HG03159 (cell line): ENCODE results near the gene WT1.
A peak's percentile ranks its signal among the peaks of the same experiment; 100 is the strongest.

Experiments
- ATAC-seq: cut with Tn5 transposase; IDR thresholded peaks from one replicate; pipeline ENCODE4 v1.9.1; 2021; ENCODE audit warnings: mild to moderate bottlenecking, moderate library complexity; ENCODE audit not compliant: unreplicated experiment

WT1 gene

DNA sequence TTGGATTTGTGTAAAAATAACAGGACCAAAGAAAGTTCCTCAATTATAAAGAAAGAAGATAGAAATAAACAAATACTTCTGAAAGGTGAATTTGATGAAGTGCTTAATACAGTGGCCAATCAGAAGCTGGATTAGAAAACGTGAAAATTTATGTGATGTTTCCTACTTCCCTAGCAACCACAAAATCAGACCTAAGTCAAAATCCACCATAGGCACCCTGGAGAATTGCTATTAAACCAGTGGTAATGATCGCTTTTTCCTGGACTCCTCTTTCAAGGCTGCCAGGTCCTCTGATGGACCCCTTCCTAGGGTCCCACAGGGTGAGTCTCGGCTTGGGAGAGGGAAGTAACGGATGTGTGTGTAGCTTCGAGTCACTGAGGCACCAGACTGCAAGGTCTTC lies 9.6 kb downstream of the WT1 start:
- no peak for ATAC-seq

DNA sequence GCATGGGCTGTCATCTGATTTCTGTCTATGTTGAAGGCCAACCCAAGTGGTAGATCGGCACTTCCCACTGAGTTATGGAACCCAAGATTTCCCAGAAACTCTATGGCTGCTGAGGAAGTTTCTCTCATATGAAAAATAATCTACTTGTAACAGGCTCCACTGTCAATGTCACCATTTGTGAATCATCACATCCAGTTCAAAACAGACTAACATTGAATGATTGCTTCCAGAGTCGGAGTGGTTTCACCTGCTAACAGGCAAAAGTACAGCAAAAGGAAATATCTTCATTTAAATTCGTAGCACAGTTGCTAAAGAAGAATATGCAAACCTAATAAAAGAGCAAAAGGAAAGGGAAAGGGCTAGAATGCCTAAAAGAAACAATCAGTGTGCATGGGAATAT lies 12.8 kb downstream of the WT1 start:
- no peak for ATAC-seq

DNA sequence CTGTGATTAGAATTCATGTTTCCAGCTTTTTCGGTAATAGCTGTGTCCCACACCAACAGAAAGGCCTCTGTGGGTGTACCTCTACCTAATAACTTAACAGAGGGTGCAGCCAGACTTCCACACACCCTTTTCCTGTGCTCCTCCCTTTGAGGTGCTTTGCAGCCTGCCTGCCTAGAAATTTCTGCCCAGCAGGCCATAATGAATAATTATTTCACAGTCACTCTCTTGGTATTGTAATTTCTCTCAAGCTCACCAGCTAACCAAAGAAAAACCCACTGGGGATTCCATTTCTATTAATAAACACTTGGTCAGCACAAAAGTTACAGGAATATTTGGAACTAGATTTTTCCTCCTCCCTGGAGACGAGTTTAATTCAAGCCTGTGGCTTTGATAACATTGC lies 13.3 kb downstream of the WT1 start:
- no peak for ATAC-seq

DNA sequence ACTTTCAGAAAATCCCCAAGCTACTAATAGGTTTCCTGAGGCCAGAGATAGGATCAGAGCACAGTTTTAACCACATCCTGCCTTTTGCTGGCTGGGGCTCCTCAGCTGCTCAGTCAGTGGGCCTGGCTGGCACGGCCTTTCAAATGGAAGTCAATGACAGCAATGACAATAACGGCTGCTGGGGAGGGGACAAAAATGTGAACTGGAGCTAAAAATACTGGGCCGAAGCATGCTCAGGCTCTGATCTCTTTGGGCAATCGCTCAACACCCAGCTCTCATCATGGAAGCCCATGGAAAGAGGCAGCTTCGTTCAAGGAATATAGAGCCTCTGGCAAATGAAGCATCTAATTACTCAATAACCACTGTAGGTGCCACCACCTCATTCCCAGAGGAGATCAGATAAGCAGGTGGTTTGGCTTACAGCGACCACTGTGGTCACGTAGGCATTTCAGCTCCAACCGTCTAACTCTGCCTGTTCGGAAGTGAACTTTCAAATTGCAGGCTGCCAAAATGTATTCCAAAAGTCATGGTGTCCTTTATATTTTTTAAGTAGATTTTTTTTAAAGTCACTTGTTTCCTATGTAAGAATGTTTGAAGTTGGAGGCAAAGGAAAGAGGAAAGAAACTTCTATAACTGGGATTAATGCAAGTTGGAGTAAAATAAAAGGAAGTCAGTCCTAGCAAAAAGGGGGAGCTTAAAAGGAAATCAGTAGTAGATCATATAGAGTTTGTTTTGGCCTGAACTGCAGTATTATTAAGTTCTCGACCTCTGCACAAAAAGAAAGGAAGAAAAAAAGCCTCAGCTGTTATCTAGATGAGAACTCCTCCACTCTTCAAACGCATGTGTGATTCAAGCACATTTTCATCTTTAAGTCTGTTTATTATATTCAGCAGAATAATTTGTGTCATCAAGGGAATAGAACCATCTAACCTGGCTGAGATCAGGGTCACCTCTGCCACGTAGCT lies 14.1 kb downstream of the WT1 start:
- ATAC-seq = peak; percentile 88

DNA sequence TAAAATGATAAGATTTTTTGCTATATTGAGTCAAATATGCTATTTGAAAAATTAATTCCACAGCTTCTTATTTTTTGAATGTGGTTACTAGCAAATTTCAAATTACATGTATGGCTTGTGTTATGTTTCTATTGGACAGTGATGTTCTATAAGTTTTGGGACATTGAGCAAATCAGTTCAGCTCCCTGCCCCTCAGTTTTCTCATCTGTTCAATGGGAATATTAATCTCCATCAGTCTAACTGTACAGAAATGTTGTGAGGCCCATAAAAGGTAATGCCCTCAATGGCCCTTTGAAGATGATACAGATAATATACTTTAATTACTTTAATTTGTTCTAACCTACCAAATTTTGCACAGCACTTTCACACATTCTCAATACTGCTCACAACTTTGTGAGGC lies 15.2 kb downstream of the WT1 start:
- no peak for ATAC-seq

DNA sequence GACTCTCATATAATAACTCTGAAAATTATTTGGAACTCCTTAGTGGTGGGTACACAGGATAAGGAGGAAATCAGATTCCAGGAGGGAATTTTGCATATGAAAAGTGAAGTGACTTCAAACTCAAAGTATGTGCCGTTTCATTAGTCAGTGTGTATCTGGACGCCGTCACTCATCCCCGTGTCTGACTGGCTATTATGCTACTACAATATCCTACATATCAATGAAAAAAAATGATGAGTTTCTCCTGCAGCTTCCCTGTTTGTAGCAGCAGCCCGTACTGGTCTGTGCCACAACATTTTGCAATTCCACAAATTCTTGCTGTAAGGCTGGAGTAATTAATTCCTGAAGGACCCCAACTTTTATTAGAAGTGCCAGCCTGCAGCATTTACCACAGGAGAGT lies 16.5 kb downstream of the WT1 start:
- no peak for ATAC-seq

DNA sequence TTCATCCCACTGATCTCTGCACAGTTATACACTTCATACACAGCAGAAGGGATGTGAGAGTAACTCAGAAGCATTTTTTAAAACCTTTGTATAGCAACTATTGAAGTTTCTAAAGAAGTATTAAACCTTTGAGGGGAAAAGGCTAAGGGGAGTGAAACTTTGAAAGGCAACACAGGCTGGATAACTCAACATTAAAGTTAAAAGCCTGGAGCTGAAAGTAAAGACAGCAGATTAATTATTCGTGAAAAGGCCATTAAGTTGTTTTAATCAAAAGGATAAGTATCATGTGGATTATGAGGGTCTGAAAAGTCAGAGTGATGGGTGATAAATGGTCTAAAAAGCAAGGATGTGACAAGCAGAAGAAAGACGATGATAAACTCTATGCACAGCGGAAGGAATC lies 17.5 kb downstream of the WT1 start:
- ATAC-seq = no peak

DNA sequence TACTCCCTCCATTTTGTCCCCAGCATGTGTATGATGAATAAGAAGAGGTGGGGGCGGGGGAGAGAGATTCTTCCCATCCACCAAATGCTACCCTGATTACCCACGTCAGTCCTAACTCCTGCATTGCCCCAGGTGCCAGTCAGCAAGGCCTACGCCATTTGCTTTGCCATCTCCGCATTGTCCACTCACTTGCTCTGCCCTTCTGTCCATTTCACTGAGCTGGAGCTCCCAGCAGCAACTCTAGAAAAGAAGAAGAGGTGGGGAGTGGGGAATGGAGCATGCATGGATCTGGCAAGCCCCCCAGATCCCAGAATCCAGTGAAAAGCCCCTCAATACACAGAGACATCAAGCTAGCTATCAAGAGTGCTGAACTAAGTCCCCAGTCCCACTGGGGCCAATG lies 19.0 kb downstream of the WT1 start:
- ATAC-seq = no peak

DNA sequence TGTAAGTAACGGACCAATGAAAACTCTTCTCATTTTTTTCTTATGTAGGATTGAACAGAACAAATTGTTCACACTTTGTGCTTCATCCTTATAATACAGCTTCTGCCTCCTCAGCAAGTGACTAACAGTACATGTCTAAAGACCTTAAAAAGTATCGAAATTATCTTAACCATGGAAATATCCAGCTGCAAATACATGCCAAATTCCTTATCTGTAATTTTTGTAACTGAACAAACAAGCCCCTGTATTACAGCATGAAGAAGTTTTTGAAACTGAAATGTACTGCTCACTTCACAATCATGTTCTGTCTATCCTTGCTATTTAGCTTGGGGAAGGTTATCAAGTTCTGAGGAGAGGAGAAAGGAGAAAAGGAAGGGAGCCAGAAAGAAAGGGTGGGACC lies 20.4 kb downstream of the WT1 start:
- no peak for ATAC-seq

DNA sequence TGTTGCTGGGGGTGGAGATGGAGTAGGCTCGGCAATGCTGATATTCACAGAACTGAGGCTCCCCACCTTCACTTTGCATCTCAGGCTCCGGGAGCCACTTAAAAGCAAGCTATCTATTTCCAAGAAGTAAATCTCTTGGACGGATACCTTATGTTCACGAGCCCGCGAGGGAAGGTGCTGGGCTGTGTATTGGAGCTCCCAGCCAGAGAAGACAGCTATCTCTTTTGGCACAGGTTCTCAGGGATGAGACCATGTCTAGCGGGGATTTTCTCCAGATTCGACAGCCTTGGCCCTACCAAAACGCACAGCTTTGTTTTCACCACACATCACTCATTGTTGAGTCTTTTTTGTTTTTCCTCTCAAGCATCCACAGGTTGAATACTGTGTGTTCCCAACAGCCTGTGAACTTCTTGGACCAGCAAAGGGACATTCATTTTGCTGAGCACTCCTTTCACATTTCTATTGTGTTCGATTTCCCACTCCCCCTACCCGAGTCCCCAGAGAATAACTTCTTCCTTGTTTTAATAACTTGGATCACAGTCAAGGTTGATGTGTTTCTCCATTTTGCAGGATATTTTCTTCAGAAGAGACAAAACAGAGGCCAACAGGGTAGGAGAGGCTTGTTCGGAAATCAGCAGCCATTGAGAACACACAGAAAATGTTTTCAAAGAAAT lies 23.3 kb downstream of the WT1 start:
- no peak for ATAC-seq

DNA sequence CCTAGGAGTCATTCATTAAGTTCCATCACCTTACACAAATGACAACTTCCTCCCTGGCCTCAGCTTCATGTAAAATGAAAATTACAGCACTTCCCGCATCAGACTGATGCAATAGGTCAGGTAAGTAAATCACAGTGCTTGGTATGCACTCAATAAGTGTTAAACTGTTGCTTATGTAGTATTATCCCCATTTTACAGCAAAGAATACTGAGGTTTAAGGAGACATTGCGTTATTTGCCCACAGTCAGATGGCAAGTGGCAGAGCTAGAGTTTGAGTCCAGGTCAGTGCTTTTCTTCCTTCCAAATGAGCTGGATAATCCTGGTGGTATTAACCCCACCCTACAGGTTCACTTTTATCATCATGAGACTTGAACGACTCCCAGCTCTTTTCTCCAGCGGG lies 29.7 kb downstream of the WT1 start:
- ATAC-seq = no peak

DNA sequence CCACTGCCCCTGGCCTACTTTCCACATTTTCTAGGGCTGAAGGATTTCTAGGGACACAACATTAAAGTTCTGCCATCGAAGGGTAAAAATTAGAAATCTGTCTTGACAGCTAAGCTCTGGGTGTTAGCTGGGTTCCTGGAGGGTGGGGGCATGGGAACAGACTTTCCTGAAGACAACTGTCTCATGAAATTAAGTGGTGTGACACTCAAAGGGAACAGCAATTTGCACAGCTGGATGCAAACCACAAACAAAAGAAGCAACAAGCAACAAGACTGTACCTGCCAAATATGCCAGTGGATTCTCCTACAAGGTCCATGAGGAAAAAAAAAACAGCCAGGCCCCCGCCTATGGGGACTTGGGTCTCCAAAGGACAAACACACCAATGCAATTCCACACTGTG lies 32.5 kb downstream of the WT1 start:
- no peak for ATAC-seq

DNA sequence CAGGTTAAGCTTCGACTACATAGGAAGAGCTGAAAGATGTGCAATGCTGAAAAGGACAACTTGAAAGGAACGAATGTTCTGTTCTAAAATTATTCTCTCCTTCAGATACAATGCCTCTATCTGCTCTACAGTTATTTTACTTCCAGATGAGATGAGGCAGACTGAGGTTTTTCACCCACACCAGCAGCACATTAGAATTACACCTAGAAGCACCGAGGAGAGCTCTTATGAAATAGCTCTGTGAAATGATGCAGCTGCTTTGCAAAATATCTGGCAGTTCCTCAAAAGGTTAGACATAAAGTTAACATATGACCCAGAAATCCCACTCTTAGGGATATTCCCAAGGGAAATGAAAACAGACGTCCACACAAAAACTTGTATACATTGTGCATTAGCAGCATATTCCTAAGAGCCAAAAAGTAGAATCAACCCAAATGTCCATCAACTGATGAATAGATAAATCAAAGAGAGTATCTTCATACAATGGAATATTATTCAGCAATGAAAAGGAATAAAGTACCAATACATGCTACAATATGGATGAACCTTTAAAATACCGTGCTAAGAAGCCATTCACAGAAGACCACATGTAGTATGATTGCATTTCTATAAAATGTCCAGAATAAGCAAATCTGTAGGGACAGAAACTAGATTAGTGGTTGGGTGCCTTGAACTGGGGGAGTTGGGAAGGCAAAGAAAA lies 34.5 kb downstream of the WT1 start:
- ATAC-seq = no peak

DNA sequence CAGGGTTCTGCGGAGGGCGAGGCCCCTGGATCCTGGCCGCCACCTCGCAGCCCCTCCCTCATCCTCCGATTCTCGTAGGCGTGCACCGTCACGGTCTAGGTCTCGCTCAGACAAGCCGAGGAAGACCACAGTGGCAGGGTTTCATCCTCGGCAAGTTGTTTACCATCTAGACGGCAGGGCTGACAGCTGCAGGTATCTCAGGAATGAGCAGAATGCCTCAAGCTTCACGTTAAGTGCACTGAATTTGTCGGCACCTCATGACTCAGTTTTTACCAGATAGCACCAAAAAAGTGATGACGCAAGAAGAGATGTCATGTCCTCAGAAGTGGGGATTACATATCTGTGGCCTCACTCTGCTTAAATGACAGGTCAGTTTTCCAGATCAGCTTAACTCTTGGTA lies 35.1 kb downstream of the WT1 start:
- no peak for ATAC-seq

DNA sequence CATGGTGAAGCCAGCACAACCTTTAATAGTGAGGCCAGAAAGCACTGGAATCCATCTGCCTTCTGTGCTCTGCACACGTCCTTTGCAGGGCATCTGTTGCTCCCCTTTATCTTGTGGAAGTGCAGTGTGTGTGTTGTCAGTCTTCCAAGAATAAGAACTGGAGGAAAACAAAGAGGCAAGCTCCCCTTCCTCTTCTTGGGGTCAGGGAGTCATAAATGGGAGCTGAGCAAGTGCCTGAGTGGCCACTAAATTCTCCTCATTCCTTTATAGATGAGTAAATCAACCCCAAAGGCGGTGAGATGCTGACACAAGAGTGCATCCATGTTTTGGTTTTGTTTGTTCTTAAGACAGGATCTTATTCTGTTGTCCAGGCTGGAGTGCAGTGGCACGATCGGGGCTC lies 38.3 kb downstream of the WT1 start:
- no peak for ATAC-seq

DNA sequence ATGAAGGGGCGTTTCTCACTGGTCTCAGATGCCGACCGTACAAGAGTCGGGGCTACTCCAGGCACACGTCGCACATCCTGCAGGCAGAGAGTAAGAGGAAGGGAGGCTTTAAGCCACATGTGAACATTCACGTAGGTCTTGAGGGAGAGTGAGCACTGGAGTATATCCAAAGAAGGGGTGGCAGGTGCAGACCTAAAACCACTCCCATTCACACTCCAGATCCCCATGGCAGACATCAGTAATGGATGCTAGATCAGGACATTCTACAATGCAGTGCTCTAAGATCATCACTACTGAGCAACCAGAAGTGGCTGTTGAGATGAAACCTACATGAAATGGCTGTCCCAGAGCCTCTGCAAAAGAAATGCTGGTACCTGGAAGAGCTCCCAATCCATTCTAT lies 39.0 kb downstream of the WT1 start:
- no peak for ATAC-seq

DNA sequence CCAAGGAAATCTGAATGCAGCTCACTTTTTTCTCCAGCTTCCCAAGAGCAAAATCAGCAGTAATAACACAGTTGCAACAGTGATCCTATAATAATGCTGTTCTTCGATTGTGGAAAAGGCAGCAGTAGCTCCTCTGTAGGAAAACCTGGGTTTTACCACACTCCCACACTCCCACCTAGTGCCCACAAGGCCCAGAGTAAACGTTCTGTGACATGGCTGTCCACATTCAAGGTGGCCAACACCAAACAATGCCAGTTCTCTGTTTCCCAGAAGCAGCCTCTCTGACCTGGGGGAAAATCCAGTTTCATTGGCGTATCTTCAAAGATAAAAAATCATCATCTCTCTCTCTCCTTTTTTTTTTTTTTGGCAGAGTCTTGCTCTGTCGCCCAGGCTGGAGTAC lies 40.2 kb downstream of the WT1 start:
- ATAC-seq = no peak

DNA sequence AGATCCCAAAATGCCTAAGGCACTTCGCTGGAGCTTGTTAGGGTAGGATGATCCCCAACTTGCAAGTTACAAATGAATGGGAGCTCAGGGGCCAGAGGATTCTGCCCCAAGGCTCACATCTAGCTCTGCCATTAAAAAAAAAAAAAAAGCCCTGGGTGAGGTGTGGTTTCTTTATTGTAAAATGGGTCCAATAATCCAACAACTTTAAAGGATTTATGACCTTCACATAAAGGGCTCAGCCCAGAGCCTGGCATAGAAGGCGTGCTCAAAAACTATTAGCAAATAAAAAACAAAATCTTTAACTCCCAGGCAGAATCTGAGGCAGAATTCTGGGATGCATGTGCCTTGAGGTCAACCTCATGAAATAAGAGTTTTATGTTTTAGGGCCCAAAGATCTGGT lies 42.5 kb downstream of the WT1 start:
- no peak for ATAC-seq

DNA sequence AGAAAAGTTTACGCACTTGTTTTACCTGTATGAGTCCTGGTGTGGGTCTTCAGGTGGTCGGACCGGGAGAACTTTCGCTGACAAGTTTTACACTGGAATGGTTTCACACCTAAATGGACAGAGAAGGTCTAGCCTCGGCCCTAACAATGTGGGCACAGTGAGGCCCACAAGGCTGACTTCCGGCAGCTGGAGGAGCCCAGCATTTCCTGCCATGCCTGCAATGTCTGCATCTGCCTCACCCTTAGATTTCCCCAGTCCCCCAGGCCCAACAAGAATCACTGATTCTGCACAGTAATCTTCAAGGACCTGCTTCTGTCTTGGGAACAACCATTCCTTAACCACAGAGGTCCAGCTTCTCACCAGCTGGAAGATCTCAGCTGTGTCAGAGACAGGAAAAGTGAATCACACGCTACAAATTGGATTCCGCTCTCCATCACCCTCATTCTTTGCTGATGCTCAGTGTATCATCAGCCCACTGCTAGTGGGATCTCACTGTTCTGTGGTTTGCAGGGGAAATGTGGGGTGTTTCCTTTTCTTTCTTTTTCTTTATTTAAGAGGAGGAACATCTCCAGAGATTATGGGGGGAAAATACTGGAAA lies 43.3 kb downstream of the WT1 start:
- no peak for ATAC-seq

DNA sequence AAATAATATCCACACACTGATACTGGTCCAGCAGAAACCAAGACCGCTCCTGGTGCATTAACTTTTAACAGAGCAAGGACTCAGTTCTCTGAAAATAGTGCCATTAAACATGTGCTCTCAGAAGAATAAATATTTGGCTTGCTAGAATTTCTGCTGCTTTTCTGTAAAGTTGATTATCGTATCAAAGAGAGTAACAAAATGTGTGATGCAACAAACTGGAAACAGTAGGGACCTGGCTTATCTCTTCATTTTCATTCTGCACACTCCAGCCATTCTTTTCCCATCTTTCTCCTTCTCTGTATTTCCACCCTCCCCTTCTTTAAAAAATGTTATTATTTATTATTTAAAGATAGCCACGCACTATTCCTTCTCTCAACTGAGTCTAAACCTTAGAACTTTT lies 43.9 kb downstream of the WT1 start:
- ATAC-seq = no peak

DNA sequence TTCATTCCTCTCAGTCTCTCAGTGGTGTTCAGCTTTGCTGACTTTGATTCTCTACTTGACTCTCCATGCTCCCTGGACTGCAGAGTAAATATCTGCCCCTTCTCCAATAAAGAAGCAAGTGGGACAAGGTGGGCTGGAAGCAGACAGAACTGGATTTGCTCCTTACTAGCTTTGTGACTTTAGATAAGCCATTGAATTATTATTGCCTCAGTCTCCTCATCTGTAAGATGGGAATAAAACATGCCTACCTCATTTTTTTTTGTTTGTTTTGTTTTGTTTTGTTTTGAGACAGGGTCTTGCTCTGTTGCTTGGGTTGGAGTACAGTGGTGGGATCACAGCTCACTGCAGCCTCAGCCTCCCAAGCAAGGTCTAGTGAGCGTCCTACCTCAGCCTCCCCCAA lies 44.6 kb downstream of the WT1 start:
- no peak for ATAC-seq
